ENCODE data around the gene TESK2.

TESK2 gene

GRCh38 chr1:45327644-45328515, 163.1 kb downstream of the TESK2 start:
- ChIA-PET POLR2A (interaction anchor here (0.9 to 4.1 kb wide), 3 partner anchors 12 to 597 kb away, joined by 3 to 18 read pairs (median 4); partner anchors contain the start of genes MUTYH, RNU5D-1 and TOE1), CTCF (interaction anchor here (0.6 to 3.5 kb wide), 10 partner anchors 8 to 241 kb away, joined by 3 to 13 read pairs (median 4); partner anchors contain the start of genes MUTYH and TOE1)
- WGBS (ENCODE audit: insufficient coverage): 59% methylated on average over 18 of the region's 19 CpGs
- H3K4me1 ChIP-seq (ENCODE audit: control extremely low read depth in 1 of 4, control insufficient read depth in 4 of 4, insufficient read depth in 4 of 4, low read length in 3 of 4): peaks cover 9 to 31% (median 24%) of the 10 kb centered on the region in 4 experiments
- no peaks in the 10 kb centered on the region for H3K9me3 ChIP-seq (ENCODE audit: control extremely low read depth in 1 of 5, control insufficient read depth in 4 of 5, insufficient read depth in 2 of 5, low read depth in 1 of 5, low read length in 4 of 5)
- peak in 1 of 3 donors; percentile 19 for DNase-seq
- H3K4me3 ChIP-seq (ENCODE audit: control insufficient read depth in 1 of 7, extremely low read depth in 1 of 7, insufficient read depth in 4 of 7, low read depth in 2 of 7, low read length in 6 of 7): peak overlapping the region in 6 of 7 experiments; percentile 46 to 84 (median 76)
- peaks cover 0 to 24% (median 18%) of the 10 kb centered on the region in 4 experiments for H3K36me3 ChIP-seq (ENCODE audit: control insufficient read depth in 4 of 4, insufficient read depth in 4 of 4, low read length in 3 of 4)
- no peaks in the 10 kb centered on the region for H3K27me3 ChIP-seq (replicated peaks in 2 of 5; ENCODE audit: control insufficient read depth in 4 of 5, insufficient read depth in 5 of 5, low read length in 4 of 5)
- no peak overlapping the region for H3K27ac ChIP-seq (ENCODE audit: insufficient read depth in 1 of 2, low read depth in 1 of 2, low read length in 2 of 2, poor library complexity in 1 of 2, severe bottlenecking in 2 of 2)

- Histone ChIP-seq H3K27ac (ENCODE audit: insufficient read depth in 1 of 2, low read depth in 1 of 2, low read length in 2 of 2, poor library complexity in 1 of 2, severe bottlenecking in 2 of 2) (no peak within 1 kb of the TSS), H3K36me3 (ENCODE audit: control insufficient read depth in 4 of 4, insufficient read depth in 4 of 4, low read length in 3 of 4) (peaks cover 0 to 15% (median 13%) of the 10 kb centered on the region in 4 experiments), H3K9me3 (ENCODE audit: control extremely low read depth in 1 of 5, control insufficient read depth in 4 of 5, insufficient read depth in 2 of 5, low read depth in 1 of 5, low read length in 4 of 5) (no peaks in the 10 kb centered on the region), H3K4me1 (ENCODE audit: control extremely low read depth in 1 of 4, control insufficient read depth in 4 of 4, insufficient read depth in 4 of 4, low read length in 3 of 4) (peaks cover 9 to 31% (median 24%) of the 10 kb centered on the region in 4 experiments), H3K27me3 (replicated peaks in 2 of 5; ENCODE audit: control insufficient read depth in 4 of 5, insufficient read depth in 5 of 5, low read length in 4 of 5) (no peaks in the 10 kb centered on the region), H3K4me3 (ENCODE audit: control insufficient read depth in 1 of 7, extremely low read depth in 1 of 7, insufficient read depth in 4 of 7, low read depth in 2 of 7, low read length in 6 of 7) (peak within 1 kb of the TSS; percentile 46 to 84 (median 76))
- POLR2A ChIA-PET: interaction anchor here (0.5 to 4.1 kb wide), 5 partner anchors 13 to 597 kb away, joined by 3 to 18 read pairs (median 3); partner anchors contain the start of genes MUTYH and TOE1
- CTCF ChIA-PET: interaction anchor here (0.6 to 3.5 kb wide), 10 partner anchors 11 to 585 kb away, joined by 3 to 13 read pairs (median 4); partner anchors contain the start of genes MUTYH and TOE1
- DNase-seq: peak; percentile 73 to 87 (median 87)
- 12% methylated on average over 78 of the region's 96 CpGs for WGBS (ENCODE audit: insufficient coverage)
Observed at GRCh38 chr1:45326627-45327623, 164.0 kb downstream of the TESK2 start, which contains the start of gene HPDL. TSS of gene HPDL (plus strand) at chr1:45326895. CDS start at chr1:45327149, 254 bp downstream.

GRCh38 chr1:45325851-45326506, 165.0 kb downstream of the TESK2 start:
- Histone ChIP-seq H3K9me3 (ENCODE audit: control extremely low read depth in 1 of 5, control insufficient read depth in 4 of 5, insufficient read depth in 2 of 5, low read depth in 1 of 5, low read length in 4 of 5) (no peaks in the 10 kb centered on the region), H3K27ac (ENCODE audit: insufficient read depth in 1 of 2, low read depth in 1 of 2, low read length in 2 of 2, poor library complexity in 1 of 2, severe bottlenecking in 2 of 2) (no peak overlapping the region), H3K36me3 (ENCODE audit: control insufficient read depth in 4 of 4, insufficient read depth in 4 of 4, low read length in 3 of 4) (peaks cover 0 to 7% (median 5%) of the 10 kb centered on the region in 4 experiments), H3K4me1 (ENCODE audit: control extremely low read depth in 1 of 4, control insufficient read depth in 4 of 4, insufficient read depth in 4 of 4, low read length in 3 of 4) (peaks cover 9 to 31% (median 24%) of the 10 kb centered on the region in 4 experiments), H3K4me3 (ENCODE audit: control insufficient read depth in 1 of 7, extremely low read depth in 1 of 7, insufficient read depth in 4 of 7, low read depth in 2 of 7, low read length in 6 of 7) (peak overlapping the region; percentile 46 to 84 (median 76)), H3K27me3 (replicated peaks in 2 of 5; ENCODE audit: control insufficient read depth in 4 of 5, insufficient read depth in 5 of 5, low read length in 4 of 5) (no peaks in the 10 kb centered on the region)
- POLR2A ChIA-PET: interaction anchor here (0.5 to 4.1 kb wide), 4 partner anchors 14 to 596 kb away, joined by 3 to 18 read pairs (median 4); partner anchors contain the start of genes CCDC163, MMACHC, MUTYH and TOE1
- no peak for DNase-seq
- WGBS (ENCODE audit: insufficient coverage): 59% methylated on average over 6 of the region's 6 CpGs
- CTCF ChIA-PET: interaction anchor here (1.2 to 3.5 kb wide), 6 partner anchors 9 to 168 kb away, joined by 3 to 13 read pairs (median 7); partner anchors contain the start of genes MUTYH and TOE1

DNA sequence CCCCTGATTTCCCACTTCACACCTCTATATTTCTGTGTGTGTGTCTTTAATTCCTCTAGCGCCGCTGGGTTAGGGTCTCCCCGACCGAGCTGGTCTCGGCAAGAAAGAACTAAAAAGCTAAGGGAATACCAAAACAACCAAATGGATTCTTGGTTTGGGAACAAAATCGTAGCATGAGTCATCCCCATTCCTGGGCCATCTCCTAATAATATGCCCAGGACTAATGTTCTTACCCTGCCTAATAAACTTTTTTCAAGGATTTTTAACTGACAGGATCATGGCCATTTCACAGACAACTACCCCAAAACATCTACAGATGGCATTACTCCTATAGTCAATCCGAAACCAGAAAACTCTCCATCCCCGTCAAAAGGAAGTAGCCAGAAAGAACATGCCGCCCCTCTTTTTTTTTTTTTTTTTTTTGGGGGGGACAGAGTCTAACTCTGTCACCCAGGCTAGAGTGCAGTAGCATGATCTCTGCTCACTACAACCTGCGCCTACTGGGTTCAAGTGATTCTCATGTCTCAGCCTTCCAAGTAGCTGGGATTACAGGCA, 168.4 kb downstream of the TESK2 start:
- H3K27ac ChIP-seq (ENCODE audit: insufficient read depth in 1 of 2, low read depth in 1 of 2, low read length in 2 of 2, poor library complexity in 1 of 2, severe bottlenecking in 2 of 2): no peak overlapping the region
- H3K9me3 ChIP-seq (ENCODE audit: control extremely low read depth in 1 of 5, control insufficient read depth in 4 of 5, insufficient read depth in 2 of 5, low read depth in 1 of 5, low read length in 4 of 5): no peaks in the 10 kb centered on the region
- no peak for DNase-seq
- peaks cover 2 to 20% (median 15%) of the 10 kb centered on the region in 4 experiments for H3K4me1 ChIP-seq (ENCODE audit: control extremely low read depth in 1 of 4, control insufficient read depth in 4 of 4, insufficient read depth in 4 of 4, low read length in 3 of 4)
- no peaks in the 10 kb centered on the region for H3K27me3 ChIP-seq (replicated peaks in 2 of 5; ENCODE audit: control insufficient read depth in 4 of 5, insufficient read depth in 5 of 5, low read length in 4 of 5)
- WGBS (ENCODE audit: insufficient coverage): 88% methylated on average over 8 of the region's 10 CpGs
- POLR2A ChIA-PET: no interaction called here
- no peak overlapping the region for H3K4me3 ChIP-seq (ENCODE audit: control insufficient read depth in 1 of 7, extremely low read depth in 1 of 7, insufficient read depth in 4 of 7, low read depth in 2 of 7, low read length in 6 of 7)
- CTCF ChIA-PET: interaction anchor here (0.7 kb wide), 1 partner anchor 298 kb away, joined by 3 read pairs; no protein-coding TSS in a partner anchor
- H3K36me3 ChIP-seq (ENCODE audit: control insufficient read depth in 4 of 4, insufficient read depth in 4 of 4, low read length in 3 of 4): no peaks in the 10 kb centered on the region

DNA sequence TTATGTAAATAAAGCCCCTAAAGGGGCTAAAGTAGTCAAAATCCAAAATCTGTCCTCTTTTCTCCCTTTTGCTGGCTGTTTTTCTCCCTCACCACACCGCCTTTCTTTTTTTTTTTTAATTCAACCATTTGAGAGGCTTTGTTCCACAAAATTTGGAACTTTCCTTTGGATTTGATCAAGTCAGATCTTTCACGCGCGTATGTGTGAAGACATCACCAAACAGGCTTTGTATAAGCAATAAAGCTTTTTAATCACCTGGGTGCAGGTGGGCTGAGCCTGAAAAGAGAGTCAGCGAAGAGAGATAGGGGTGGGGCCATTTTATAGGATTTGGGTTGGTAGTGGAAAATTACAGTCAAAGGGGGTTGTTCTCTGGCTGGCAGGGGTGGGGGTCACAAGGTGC, 169.5 kb downstream of the TESK2 start:
- H3K36me3 ChIP-seq (ENCODE audit: control insufficient read depth in 4 of 4, insufficient read depth in 4 of 4, low read length in 3 of 4): no peaks in the 10 kb centered on the region
- no peaks in the 10 kb centered on the region for H3K27me3 ChIP-seq (replicated peaks in 2 of 5; ENCODE audit: control insufficient read depth in 4 of 5, insufficient read depth in 5 of 5, low read length in 4 of 5)
- CTCF ChIA-PET: interaction anchor here (0.6 kb wide), 1 partner anchor 23 kb away, joined by 3 read pairs; no protein-coding TSS in a partner anchor
- no peak overlapping the region for H3K4me3 ChIP-seq (ENCODE audit: control insufficient read depth in 1 of 7, extremely low read depth in 1 of 7, insufficient read depth in 4 of 7, low read depth in 2 of 7, low read length in 6 of 7)
- H3K4me1 ChIP-seq (ENCODE audit: control extremely low read depth in 1 of 4, control insufficient read depth in 4 of 4, insufficient read depth in 4 of 4, low read length in 3 of 4): peaks cover 2 to 9% (median 4%) of the 10 kb centered on the region in 4 experiments
- no peak overlapping the region for H3K27ac ChIP-seq (ENCODE audit: insufficient read depth in 1 of 2, low read depth in 1 of 2, low read length in 2 of 2, poor library complexity in 1 of 2, severe bottlenecking in 2 of 2)
- no peak for DNase-seq
- POLR2A ChIA-PET: no interaction called here
- H3K9me3 ChIP-seq (ENCODE audit: control extremely low read depth in 1 of 5, control insufficient read depth in 4 of 5, insufficient read depth in 2 of 5, low read depth in 1 of 5, low read length in 4 of 5): no peaks in the 10 kb centered on the region
- WGBS (ENCODE audit: insufficient coverage): 98% methylated on average over 5 of the region's 5 CpGs

DNA sequence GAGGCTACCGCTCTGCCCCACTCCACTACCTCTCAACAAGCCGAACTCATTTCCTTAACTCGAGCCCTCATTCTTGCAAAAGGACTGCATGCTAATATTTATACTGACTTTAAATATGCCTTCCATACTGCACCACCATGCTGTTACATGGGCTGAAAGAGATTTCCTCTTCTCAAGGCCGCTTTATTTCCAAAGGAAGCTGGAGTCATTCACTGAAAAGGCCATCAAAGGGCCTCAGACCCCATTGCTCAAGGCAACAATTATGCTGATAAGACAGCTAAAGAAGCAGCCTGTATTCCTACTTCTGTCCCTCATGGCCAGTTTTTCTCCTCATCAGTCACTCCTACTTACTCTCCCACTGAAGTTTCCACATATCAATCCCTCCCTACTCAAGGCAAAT, 171.2 kb downstream of the TESK2 start:
- no peaks in the 10 kb centered on the region for H3K4me1 ChIP-seq (ENCODE audit: control extremely low read depth in 1 of 4, control insufficient read depth in 4 of 4, insufficient read depth in 4 of 4, low read length in 3 of 4)
- no peak for DNase-seq
- ChIA-PET CTCF (interaction anchor here (1.1 kb wide), 1 partner anchor 9 kb away, joined by 3 read pairs; no protein-coding TSS in a partner anchor), POLR2A (no interaction called here)
- no peak overlapping the region for H3K4me3 ChIP-seq (ENCODE audit: control insufficient read depth in 1 of 7, extremely low read depth in 1 of 7, insufficient read depth in 4 of 7, low read depth in 2 of 7, low read length in 6 of 7)
- 97% methylated on average over 4 of the region's 4 CpGs for WGBS (ENCODE audit: insufficient coverage)
- no peaks in the 10 kb centered on the region for H3K36me3 ChIP-seq (ENCODE audit: control insufficient read depth in 4 of 4, insufficient read depth in 4 of 4, low read length in 3 of 4)
- H3K27ac ChIP-seq (ENCODE audit: insufficient read depth in 1 of 2, low read depth in 1 of 2, low read length in 2 of 2, poor library complexity in 1 of 2, severe bottlenecking in 2 of 2): no peak overlapping the region
- H3K27me3 ChIP-seq (replicated peaks in 2 of 5; ENCODE audit: control insufficient read depth in 4 of 5, insufficient read depth in 5 of 5, low read length in 4 of 5): no peaks in the 10 kb centered on the region
- H3K9me3 ChIP-seq (ENCODE audit: control extremely low read depth in 1 of 5, control insufficient read depth in 4 of 5, insufficient read depth in 2 of 5, low read depth in 1 of 5, low read length in 4 of 5): no peaks in the 10 kb centered on the region
